Choroid plexus epithelial cell (primary cell): ENCODE data around the gene TDRD5.

Experiments used
- DNase-seq: peaks from one replicate; pipeline ENCODE4 v3.0.0-alpha.2; 2010; ENCODE audit warnings: low read depth
- H3K4me3 ChIP-seq: 2 replicates; pipeline ENCODE4 v1.5.1; 2011; ENCODE audit warnings: low read depth, mild to moderate bottlenecking, control low read depth, low read length, moderate library complexity
- TF ChIP-seq, protein P1 (sequence below): conservative IDR thresholded peaks from 2 replicates; pipeline ENCODE4 v1.5.1; 2011; ENCODE audit warnings: low read depth, mild to moderate bottlenecking, control low read depth, inconsistent platforms, low read length, moderate library complexity

TDRD5 gene

GRCh38 chr1:179591592-179592580 lies at the start of gene TDRD5:
Gene TDRD5, plus strand, starts transcription at chr1:179591832. Its CDS starts 784 bp downstream, at chr1:179592616.
- no peak within 1 kb of the TSS for H3K4me3 ChIP-seq
- no peak for DNase-seq
- TF ChIP-seq, protein P1, sequence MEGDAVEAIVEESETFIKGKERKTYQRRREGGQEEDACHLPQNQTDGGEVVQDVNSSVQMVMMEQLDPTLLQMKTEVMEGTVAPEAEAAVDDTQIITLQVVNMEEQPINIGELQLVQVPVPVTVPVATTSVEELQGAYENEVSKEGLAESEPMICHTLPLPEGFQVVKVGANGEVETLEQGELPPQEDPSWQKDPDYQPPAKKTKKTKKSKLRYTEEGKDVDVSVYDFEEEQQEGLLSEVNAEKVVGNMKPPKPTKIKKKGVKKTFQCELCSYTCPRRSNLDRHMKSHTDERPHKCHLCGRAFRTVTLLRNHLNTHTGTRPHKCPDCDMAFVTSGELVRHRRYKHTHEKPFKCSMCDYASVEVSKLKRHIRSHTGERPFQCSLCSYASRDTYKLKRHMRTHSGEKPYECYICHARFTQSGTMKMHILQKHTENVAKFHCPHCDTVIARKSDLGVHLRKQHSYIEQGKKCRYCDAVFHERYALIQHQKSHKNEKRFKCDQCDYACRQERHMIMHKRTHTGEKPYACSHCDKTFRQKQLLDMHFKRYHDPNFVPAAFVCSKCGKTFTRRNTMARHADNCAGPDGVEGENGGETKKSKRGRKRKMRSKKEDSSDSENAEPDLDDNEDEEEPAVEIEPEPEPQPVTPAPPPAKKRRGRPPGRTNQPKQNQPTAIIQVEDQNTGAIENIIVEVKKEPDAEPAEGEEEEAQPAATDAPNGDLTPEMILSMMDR = no peak

GRCh38 chr1:179545321-179545720 lies 46.3 kb upstream of the TDRD5 start:
- no peak for DNase-seq
- H3K4me3 ChIP-seq = no peak overlapping the region
- TF ChIP-seq, protein P1 = no peak

GRCh38 chr1:179547021-179547535 lies 44.6 kb upstream of the TDRD5 start:
- no peak for DNase-seq
- H3K4me3 ChIP-seq = no peak overlapping the region
- TF ChIP-seq, protein P1 = no peak

DNA sequence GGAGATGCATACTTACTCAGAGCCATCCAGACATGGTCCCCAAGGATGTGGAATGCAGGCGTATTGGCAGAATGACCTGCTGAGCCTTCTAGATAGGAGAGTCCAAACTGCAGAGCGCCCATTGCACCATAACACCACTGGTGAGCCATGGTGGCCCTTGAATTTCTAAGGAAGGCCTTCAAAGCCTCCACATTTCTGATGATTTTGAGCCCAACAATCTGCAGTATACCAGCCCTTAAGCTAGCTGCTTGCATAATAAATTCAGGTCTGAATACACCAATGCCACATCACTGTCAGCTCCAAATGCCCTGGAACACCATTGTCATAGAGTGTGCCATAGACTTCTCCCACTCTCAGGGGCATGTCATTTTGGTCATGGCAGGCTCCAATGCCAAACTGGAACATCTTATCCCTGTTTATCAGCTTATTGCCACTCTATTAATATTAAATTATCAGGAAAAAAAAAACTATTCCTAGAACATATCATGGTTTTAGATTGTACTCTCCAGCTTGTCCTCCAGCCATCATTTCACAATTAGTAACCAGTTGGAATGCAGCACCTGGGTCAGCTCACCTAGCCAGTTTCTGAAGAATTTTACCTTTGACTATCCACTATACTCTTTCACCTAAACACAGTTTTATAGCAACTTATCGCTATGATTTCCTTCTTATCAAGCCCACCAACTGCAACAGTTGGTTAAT lies 42.8 kb upstream of the TDRD5 start:
- no peak overlapping the region for H3K4me3 ChIP-seq
- no peak for DNase-seq
- TF ChIP-seq, protein P1 = no peak

GRCh38 chr1:179549368-179549700 lies 42.3 kb upstream of the TDRD5 start:
- H3K4me3 ChIP-seq = no peak overlapping the region
- DNase-seq = no peak
- TF ChIP-seq, protein P1 = no peak

- no peak overlapping the region for H3K4me3 ChIP-seq
- peak; percentile 33 for DNase-seq
- TF ChIP-seq, protein P1 = no peak
Observed at GRCh38 chr1:179550746-179551682, 40.6 kb upstream of the TDRD5 start.
